IPS-18c (cell line): ENCODE data around the gene PTGDR.

Experiments used
- H3K4me3 ChIP-seq: 2 replicates; pipeline ENCODE4 v1.7.0; 2013; ENCODE audit warnings: low read depth, mild to moderate bottlenecking, low read length, moderate library complexity; ENCODE audit not compliant: insufficient read depth
- H3K9me3 ChIP-seq: one replicate; pipeline ENCODE4 v1.6.1; 2013; ENCODE audit warnings: mild to moderate bottlenecking, low read length, moderate library complexity; ENCODE audit not compliant: control insufficient read depth, insufficient read depth

PTGDR gene

DNA sequence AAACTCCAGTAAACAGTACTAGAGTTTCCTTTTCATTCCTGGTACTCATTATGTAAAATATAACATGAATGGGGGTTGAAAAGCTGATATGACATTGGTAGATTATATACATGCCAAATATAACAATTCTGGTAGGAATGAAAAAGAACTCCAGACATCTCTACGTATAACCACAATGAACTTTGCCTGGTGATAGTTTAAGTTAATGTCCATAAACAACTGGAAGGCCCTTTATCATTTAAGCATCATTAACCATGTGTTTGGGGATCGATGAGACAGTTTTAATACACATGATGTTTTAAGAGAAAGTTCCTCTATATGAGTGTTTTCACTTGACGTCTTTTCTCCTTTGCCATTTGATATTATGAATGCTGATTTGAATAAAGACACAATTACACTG is 52.4 kb downstream of the PTGDR start:
- H3K4me3 ChIP-seq: no peak overlapping the region
- H3K9me3 ChIP-seq: no peaks in the 10 kb centered on the region

DNA sequence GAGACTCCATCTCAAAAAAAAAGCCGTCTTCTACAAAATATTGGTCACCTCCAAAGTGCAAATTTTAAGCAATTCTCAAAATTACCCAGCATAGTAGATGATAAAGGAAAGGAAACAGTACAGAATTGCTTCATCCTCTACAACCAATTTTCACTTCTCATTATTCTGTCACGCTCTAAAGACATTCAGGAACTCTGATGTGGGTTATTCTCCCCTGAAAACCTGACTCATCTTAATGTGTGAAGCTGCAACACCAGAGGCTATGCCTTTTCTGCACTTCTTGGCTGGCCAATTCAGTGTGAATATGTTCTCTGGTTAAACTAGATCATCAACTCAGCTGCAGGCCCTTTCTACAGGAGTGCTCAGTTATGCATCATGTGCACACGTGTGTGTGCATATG is 57.6 kb downstream of the PTGDR start:
- Histone ChIP-seq H3K4me3 (no peak overlapping the region), H3K9me3 (no peaks in the 10 kb centered on the region)

DNA sequence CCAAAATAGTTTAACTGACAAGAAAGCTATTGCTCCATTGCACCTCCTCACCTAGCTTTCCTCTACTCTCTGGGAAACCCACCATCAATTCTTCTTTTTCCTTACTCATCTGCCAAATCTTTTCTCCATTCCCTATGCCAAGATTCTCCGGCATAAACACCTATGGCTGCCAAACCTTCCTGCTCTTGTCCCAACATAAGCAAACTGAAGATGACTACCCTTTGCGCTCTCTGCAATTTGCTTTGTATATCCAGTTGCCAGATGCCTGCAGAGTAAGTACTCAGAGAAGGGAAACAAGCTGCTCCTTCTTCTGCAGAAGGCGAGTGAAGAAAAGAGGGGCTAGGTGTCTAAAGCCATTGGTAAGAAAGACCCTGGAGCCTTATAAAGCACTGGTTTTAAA is 58.1 kb downstream of the PTGDR start:
- no peak overlapping the region for H3K4me3 ChIP-seq
- H3K9me3 ChIP-seq: no peaks in the 10 kb centered on the region
